Measurements from ENCODE around the gene TSPAN17. TPM values are rescaled to one million over a fixed set of nuclear protein-coding genes. Genes with fewer than 3 reads are reported as not detected.
A peak's percentile ranks its signal among the peaks of the same experiment; 100 is the strongest.

Gene TSPAN17
- polyA plus RNA-seq, 1 experiment = 40.9 TPM

DNA sequence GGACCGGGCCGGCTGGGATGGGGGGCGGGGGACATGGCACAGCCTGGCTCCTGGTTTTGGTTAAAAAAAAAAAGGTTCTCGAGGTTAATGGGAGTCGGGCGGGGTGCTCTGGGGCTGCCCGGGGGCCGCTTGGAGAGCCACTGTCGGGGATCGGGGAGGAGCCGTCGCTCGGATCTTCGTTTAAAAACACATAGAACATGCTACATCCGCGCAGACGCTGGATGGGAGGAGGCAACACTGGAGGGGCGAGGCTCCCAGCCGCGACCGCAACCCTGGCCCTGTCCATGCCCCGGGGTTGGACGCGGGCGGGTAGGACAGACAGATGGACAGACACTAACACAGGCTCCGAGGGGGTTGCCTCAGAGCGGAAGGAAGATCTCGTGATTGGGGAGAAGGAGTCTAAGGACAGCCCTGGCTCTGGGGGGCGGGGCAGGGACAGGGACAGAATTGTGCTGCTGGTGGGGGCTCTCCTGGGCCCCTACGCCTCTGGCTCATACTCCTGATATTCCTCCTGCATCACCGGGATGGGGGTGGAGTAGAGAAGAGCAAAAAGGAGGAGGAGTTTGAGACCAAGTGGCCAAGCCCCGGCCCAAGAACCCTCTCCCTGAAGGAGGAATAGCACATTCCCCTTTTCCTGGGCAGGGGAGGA, 26.8 kb upstream of the TSPAN17 start:
- H3K27me3 ChIP-seq (ENCODE audit: control insufficient read depth, insufficient read depth, low read length) = peaks cover 40% of the 10 kb centered on the region
- peak overlapping the region; percentile 25; the same call in 1 of the 2 replicates for H3K4me3 ChIP-seq (ENCODE audit: low read depth, low read length)
- TF ChIP-seq, protein P1, sequence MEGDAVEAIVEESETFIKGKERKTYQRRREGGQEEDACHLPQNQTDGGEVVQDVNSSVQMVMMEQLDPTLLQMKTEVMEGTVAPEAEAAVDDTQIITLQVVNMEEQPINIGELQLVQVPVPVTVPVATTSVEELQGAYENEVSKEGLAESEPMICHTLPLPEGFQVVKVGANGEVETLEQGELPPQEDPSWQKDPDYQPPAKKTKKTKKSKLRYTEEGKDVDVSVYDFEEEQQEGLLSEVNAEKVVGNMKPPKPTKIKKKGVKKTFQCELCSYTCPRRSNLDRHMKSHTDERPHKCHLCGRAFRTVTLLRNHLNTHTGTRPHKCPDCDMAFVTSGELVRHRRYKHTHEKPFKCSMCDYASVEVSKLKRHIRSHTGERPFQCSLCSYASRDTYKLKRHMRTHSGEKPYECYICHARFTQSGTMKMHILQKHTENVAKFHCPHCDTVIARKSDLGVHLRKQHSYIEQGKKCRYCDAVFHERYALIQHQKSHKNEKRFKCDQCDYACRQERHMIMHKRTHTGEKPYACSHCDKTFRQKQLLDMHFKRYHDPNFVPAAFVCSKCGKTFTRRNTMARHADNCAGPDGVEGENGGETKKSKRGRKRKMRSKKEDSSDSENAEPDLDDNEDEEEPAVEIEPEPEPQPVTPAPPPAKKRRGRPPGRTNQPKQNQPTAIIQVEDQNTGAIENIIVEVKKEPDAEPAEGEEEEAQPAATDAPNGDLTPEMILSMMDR (IDR thresholded peaks at IDR 0.05; ENCODE audit: low read depth, low read length) = no peak
- peaks cover 10% of the 10 kb centered on the region; the same call in 1 of the 2 replicates for H3K9me3 ChIP-seq (ENCODE audit: control insufficient read depth, insufficient read depth, low read length)
- no peak for DNase-seq (ENCODE audit: low read depth, low spot score)
- ChIA-PET CTCF (interaction anchor here (0.6 to 3.1 kb wide), 4 partner anchors 47 to 556 kb away, joined by 3 to 20 read pairs (median 3); no protein-coding TSS in a partner anchor), POLR2A (no interaction called here)
- H3K27ac ChIP-seq (ENCODE audit: low read depth, low read length) = no peak overlapping the region

DNA sequence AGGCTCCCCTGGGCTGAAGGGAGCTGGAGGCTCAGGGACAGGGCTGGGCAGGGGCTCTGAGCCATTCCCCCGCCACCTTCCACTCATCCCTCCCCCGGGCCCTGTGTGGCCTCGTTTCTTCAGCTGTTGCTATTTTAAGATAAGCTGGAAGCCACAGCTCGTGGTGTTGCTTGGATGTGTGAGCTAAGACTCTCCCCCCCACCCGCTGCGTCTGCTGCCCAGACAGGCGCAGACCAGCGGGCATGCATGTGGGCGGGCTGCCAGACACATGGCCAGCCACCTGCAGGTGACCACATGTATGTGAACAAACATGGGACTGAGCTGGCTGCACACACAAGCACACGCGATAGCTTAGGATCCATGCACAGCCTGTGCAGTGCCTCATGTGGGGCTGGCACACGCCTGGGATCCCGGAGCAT, 25.6 kb upstream of the TSPAN17 start:
- Histone ChIP-seq H3K9me3 (ENCODE audit: control insufficient read depth, insufficient read depth, low read length) (peaks cover 10% of the 10 kb centered on the region; the same call in 1 of the 2 replicates), H3K4me3 (ENCODE audit: low read depth, low read length) (no peak overlapping the region), H3K27me3 (ENCODE audit: control insufficient read depth, insufficient read depth, low read length) (peaks cover 49% of the 10 kb centered on the region), H3K27ac (ENCODE audit: low read depth, low read length) (no peak overlapping the region)
- TF ChIP-seq, protein P1 (IDR thresholded peaks at IDR 0.05; ENCODE audit: low read depth, low read length) = no peak
- ChIA-PET CTCF (interaction anchor here (1.7 to 3.1 kb wide), 4 partner anchors 23 to 48 kb away, joined by 5 to 20 read pairs (median 12); partner anchors contain the start of gene TSPAN17), POLR2A (interaction anchor here (0.5 to 1.1 kb wide), 4 partner anchors 9 to 84 kb away, joined by 3 to 5 read pairs (median 4); partner anchors contain the start of genes EIF4E1B, RNF44 and SNCB)
- DNase-seq (ENCODE audit: low read depth, low spot score) = no peak

DNA sequence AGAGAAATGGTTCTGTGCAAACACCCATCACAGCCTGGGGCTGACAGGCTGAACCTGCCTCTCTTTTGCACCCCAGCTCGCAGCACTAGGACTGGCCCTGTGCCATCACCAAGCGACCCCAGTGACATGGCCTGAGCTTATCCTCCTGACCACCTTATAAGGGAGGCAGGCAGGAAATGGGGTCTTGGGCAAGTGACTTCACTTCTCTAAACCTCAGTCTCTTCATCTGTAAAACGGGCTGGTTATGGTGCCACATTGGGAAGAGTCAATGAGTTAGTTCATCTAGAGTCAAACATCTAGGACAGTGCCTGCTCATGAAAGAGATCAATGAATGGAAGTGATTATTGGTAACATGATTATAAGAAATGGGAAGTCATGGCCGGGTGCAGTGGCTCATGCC, 23.1 kb upstream of the TSPAN17 start:
- TF ChIP-seq, protein P1 (IDR thresholded peaks at IDR 0.05; ENCODE audit: low read depth, low read length) = no peak
- POLR2A ChIA-PET = no interaction called here
- CTCF ChIA-PET = no interaction called here

DNA sequence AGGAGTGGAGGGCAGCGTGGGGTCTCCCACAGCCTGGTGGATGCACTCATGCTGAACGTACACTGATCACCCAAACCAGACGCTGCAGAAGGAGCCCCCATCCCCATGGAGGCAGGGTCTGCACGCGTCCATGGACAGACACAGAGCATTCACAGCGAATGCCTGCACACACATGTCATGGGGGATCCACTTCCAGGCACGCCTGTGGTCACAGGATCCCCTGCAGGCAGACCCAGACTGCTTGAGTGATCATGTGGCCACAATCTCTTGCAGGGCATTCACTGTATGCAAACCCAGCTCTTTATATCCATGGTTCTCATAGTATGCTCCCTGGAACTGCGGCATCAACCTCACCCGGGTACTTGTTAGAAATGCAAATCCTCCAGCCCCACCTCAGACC, 22.3 kb upstream of the TSPAN17 start:
- Histone ChIP-seq H3K27me3 (ENCODE audit: control insufficient read depth, insufficient read depth, low read length) (peaks cover 62% of the 10 kb centered on the region), H3K4me3 (ENCODE audit: low read depth, low read length) (no peak overlapping the region), H3K27ac (ENCODE audit: low read depth, low read length) (no peak overlapping the region), H3K9me3 (ENCODE audit: control insufficient read depth, insufficient read depth, low read length) (peaks cover 2% of the 10 kb centered on the region; the same call in 1 of the 2 replicates)
- DNase-seq (ENCODE audit: low read depth, low spot score) = no peak
- TF ChIP-seq, protein P1 (IDR thresholded peaks at IDR 0.05; ENCODE audit: low read depth, low read length) = no peak
- ChIA-PET CTCF (no interaction called here), POLR2A (no interaction called here)

More for the DNA sequence above, 23.1 kb upstream of the TSPAN17 start:
- Histone ChIP-seq H3K27me3 (ENCODE audit: control insufficient read depth, insufficient read depth, low read length) (peaks cover 60% of the 10 kb centered on the region), H3K4me3 (ENCODE audit: low read depth, low read length) (no peak overlapping the region), H3K9me3 (ENCODE audit: control insufficient read depth, insufficient read depth, low read length) (peaks cover 10% of the 10 kb centered on the region; the same call in 1 of the 2 replicates), H3K27ac (ENCODE audit: low read depth, low read length) (no peak overlapping the region)
- DNase-seq (ENCODE audit: low read depth, low spot score) = no peak

DNA sequence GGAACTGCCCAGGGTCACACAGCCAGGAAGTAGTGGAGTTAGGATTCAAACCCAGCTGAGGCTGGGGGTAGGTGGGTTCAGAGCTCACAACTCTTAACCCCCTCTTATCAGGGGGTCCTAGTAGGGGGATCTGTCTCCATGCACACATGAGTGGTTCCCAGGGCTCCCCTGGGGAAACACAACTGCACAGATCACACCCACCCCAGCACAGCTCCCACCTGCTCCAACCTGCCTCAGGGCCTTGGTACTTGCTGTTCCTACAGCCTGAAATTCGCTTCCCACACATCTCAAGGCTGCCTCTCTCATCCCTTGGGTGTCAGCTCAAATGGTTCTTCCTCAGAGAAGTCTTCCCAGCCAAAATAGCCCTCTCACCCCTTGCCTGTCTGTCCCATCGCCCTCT, 21.8 kb upstream of the TSPAN17 start:
- TF ChIP-seq, protein P1 (IDR thresholded peaks at IDR 0.05; ENCODE audit: low read depth, low read length) = no peak
- DNase-seq (ENCODE audit: low read depth, low spot score) = no peak
- POLR2A ChIA-PET = no interaction called here
- CTCF ChIA-PET = no interaction called here
- Histone ChIP-seq H3K9me3 (ENCODE audit: control insufficient read depth, insufficient read depth, low read length) (no peaks in the 10 kb centered on the region; the same call in 1 of the 2 replicates), H3K4me3 (ENCODE audit: low read depth, low read length) (no peak overlapping the region), H3K27ac (ENCODE audit: low read depth, low read length) (no peak overlapping the region), H3K27me3 (ENCODE audit: control insufficient read depth, insufficient read depth, low read length) (peaks cover 58% of the 10 kb centered on the region)

All from AG04450 (cell line).